CD4-positive, CD25-positive, alpha-beta regulatory T cell (primary cell): ENCODE results near the gene KRT33B. TPM values are rescaled to one million over a fixed set of nuclear protein-coding genes. Genes with fewer than 3 reads are reported as not detected.

Experiments
- ATAC-seq, 2 donors: fragments of 150-1000 bp; cut with Tn5 transposase; one replicate each; pipeline ENCODE4 v1.10.0; 2021; ENCODE audit warnings: low read depth in 2 of 2, moderate number of reproducible peaks in 2 of 2, moderate library complexity in 1 of 2
- DNase-seq, 3 donors: peaks; one replicate each; pipeline versions ENCODE4 v3.0.0 to v3.0.0-alpha.2; 2012 to 2022; ENCODE audit warnings: mixed read lengths in 1 of 3
- H3K27ac ChIP-seq: one replicate; pipeline ENCODE4 v1.7.0; 2013; ENCODE audit warnings: mild to moderate bottlenecking, low read length; ENCODE audit not compliant: insufficient read depth, poor library complexity, severe bottlenecking
- H3K27me3 ChIP-seq: one replicate; pipeline ENCODE4 v1.7.0; 2013; ENCODE audit warnings: low read length; ENCODE audit not compliant: control insufficient read depth, insufficient read depth
- H3K36me3 ChIP-seq: one replicate; pipeline ENCODE4 v1.7.0; 2013; ENCODE audit warnings: mild to moderate bottlenecking, low read length, moderate library complexity; ENCODE audit not compliant: control insufficient read depth, insufficient read depth
- H3K4me1 ChIP-seq: 2 replicates; pipeline ENCODE4 v1.7.0; 2013; ENCODE audit warnings: mild to moderate bottlenecking, low read length; ENCODE audit not compliant: insufficient read depth, control insufficient read depth, poor library complexity, severe bottlenecking
- H3K4me3 ChIP-seq: one replicate; pipeline ENCODE4 v1.7.0; 2013; ENCODE audit warnings: low read depth, mild to moderate bottlenecking, low read length, moderate library complexity
- H3K9me3 ChIP-seq, 2 experiments: 1 replicate in 1 of 2; 2 replicates in 1 of 2; pipeline ENCODE4 v1.7.0; 2013; ENCODE audit warnings: low read length in 2 of 2, mild to moderate bottlenecking in 1 of 2, moderate library complexity in 1 of 2; ENCODE audit not compliant: control insufficient read depth in 2 of 2
- H3K27ac Mint-ChIP-seq, 3 donors: one replicate each; pipeline ENCODE4 v1.8.0; 2020 to 2022; ENCODE audit warnings: mild to moderate bottlenecking in 3 of 3, mixed read lengths in 3 of 3, moderate library complexity in 2 of 3
- H3K27me3 Mint-ChIP-seq: one replicate; pipeline ENCODE4 v1.8.0; 2022; ENCODE audit warnings: mild to moderate bottlenecking, mixed read lengths
- H3K36me3 Mint-ChIP-seq: one replicate; pipeline ENCODE4 v1.8.0; 2020; ENCODE audit warnings: mixed read lengths
- H3K4me1 Mint-ChIP-seq, 4 donors: one replicate each; pipeline ENCODE4 v1.8.0; 2020 to 2022; ENCODE audit warnings: mixed read lengths in 4 of 4, mild to moderate bottlenecking in 1 of 4
- H3K4me3 Mint-ChIP-seq, 4 donors: one replicate each; pipeline ENCODE4 v1.8.0; 2020 to 2022; ENCODE audit warnings: mild to moderate bottlenecking in 4 of 4, mixed read lengths in 4 of 4, moderate library complexity in 3 of 4
- H3K9me3 Mint-ChIP-seq, 7 donors: one replicate each; pipeline ENCODE4 v1.8.0; 2020 to 2022; ENCODE audit warnings: mixed read lengths in 7 of 7, mild to moderate bottlenecking in 3 of 7, moderate library complexity in 2 of 7
- polyA plus RNA-seq, 4 donors: library from polyadenylated mRNA; unstranded; fragments of 300-500 nt; fragmentation: Illumina TruSeq; gene quantifications; one replicate each; pipeline ENCODE4 v1.2.3, GENCODE V29; 2021
- total RNA-seq: library from RNA; stranded (reverse); gene quantifications from one replicate; pipeline ENCODE4 v1.2.3, GENCODE V29; 2022

KRT33B gene
- total and polyA plus RNA-seq, 5 donors from 2014 or later = not detected

- peaks cover 0 to 7% (median 3%) of the 10 kb centered on the region in 4 donors for H3K4me1 Mint-ChIP-seq
- peaks cover 5% of the 10 kb centered on the region for H3K27me3 Mint-ChIP-seq
- ATAC-seq = no peak
- H3K27ac ChIP-seq = no peak overlapping the region
- H3K4me3 Mint-ChIP-seq = no peak overlapping the region
- H3K9me3 ChIP-seq = no peaks in the 10 kb centered on the region
- H3K27me3 ChIP-seq = no peaks in the 10 kb centered on the region
- H3K4me1 ChIP-seq = no peaks in the 10 kb centered on the region
- DNase-seq = no peak
- no peak overlapping the region for H3K27ac Mint-ChIP-seq
- H3K4me3 ChIP-seq = no peak overlapping the region
- H3K36me3 Mint-ChIP-seq = no peaks in the 10 kb centered on the region
- no peaks in the 10 kb centered on the region for H3K36me3 ChIP-seq
- peaks cover 0 to 3% (median 0%) of the 10 kb centered on the region in 7 donors for H3K9me3 Mint-ChIP-seq
Measured at GRCh38 chr17:41413982-41414381, 44.4 kb upstream of the KRT33B start.

GRCh38 chr17:41413353-41413957, 43.8 kb upstream of the KRT33B start:
- peaks cover 0 to 7% (median 3%) of the 10 kb centered on the region in 4 donors for H3K4me1 Mint-ChIP-seq
- DNase-seq (no peak), ATAC-seq (no peak)
- Histone ChIP-seq H3K4me1 (no peaks in the 10 kb centered on the region), H3K27ac (no peak overlapping the region), H3K9me3 (no peaks in the 10 kb centered on the region), H3K27me3 (no peaks in the 10 kb centered on the region), H3K36me3 (no peaks in the 10 kb centered on the region), H3K4me3 (no peak overlapping the region)
- H3K27ac Mint-ChIP-seq = no peak overlapping the region
- H3K36me3 Mint-ChIP-seq = no peaks in the 10 kb centered on the region
- H3K4me3 Mint-ChIP-seq = no peak overlapping the region
- peaks cover 5% of the 10 kb centered on the region for H3K27me3 Mint-ChIP-seq
- H3K9me3 Mint-ChIP-seq = peaks cover 0 to 3% (median 0%) of the 10 kb centered on the region in 7 donors

GRCh38 chr17:41411072-41411840, 41.6 kb upstream of the KRT33B start:
- peaks cover 9% of the 10 kb centered on the region for H3K27me3 Mint-ChIP-seq
- Histone ChIP-seq H3K4me3 (no peak overlapping the region), H3K27ac (no peak overlapping the region), H3K27me3 (no peaks in the 10 kb centered on the region), H3K4me1 (no peaks in the 10 kb centered on the region), H3K36me3 (no peaks in the 10 kb centered on the region), H3K9me3 (no peaks in the 10 kb centered on the region)
- no peak overlapping the region for H3K4me3 Mint-ChIP-seq
- H3K4me1 Mint-ChIP-seq = no peaks in the 10 kb centered on the region
- peaks cover 0 to 1% (median 0%) of the 10 kb centered on the region in 7 donors for H3K9me3 Mint-ChIP-seq
- no peak overlapping the region for H3K27ac Mint-ChIP-seq
- no peaks in the 10 kb centered on the region for H3K36me3 Mint-ChIP-seq
- no peak for ATAC-seq
- no peak for DNase-seq

GRCh38 chr17:41407226-41407625, 37.6 kb upstream of the KRT33B start:
- no peaks in the 10 kb centered on the region for H3K9me3 ChIP-seq
- peaks cover 0 to 7% (median 2%) of the 10 kb centered on the region in 4 donors for H3K4me1 Mint-ChIP-seq
- no peaks in the 10 kb centered on the region for H3K36me3 Mint-ChIP-seq

GRCh38 chr17:41406205-41406604, 36.6 kb upstream of the KRT33B start:
- no peak overlapping the region for H3K4me3 ChIP-seq
- no peaks in the 10 kb centered on the region for H3K9me3 ChIP-seq
- H3K27ac ChIP-seq = no peak overlapping the region
- no peak overlapping the region for H3K4me3 Mint-ChIP-seq
- peaks cover 0 to 7% (median 2%) of the 10 kb centered on the region in 4 donors for H3K4me1 Mint-ChIP-seq
- DNase-seq (no peak), ATAC-seq (no peak)
- no peak overlapping the region for H3K27ac Mint-ChIP-seq
- H3K4me1 ChIP-seq = no peaks in the 10 kb centered on the region
- no peaks in the 10 kb centered on the region for H3K36me3 Mint-ChIP-seq
- H3K27me3 Mint-ChIP-seq = peaks cover 8% of the 10 kb centered on the region
- H3K9me3 Mint-ChIP-seq = no peaks in the 10 kb centered on the region
- H3K36me3 ChIP-seq = no peaks in the 10 kb centered on the region
- no peaks in the 10 kb centered on the region for H3K27me3 ChIP-seq

More at GRCh38 chr17:41407226-41407625, 37.6 kb upstream of the KRT33B start:
- Histone ChIP-seq H3K27ac (no peak overlapping the region), H3K36me3 (no peaks in the 10 kb centered on the region), H3K4me3 (no peak overlapping the region), H3K27me3 (no peaks in the 10 kb centered on the region), H3K4me1 (no peaks in the 10 kb centered on the region)
- DNase-seq (no peak), ATAC-seq (no peak)
- no peak overlapping the region for H3K27ac Mint-ChIP-seq
- H3K9me3 Mint-ChIP-seq = peaks cover 0 to 1% (median 0%) of the 10 kb centered on the region in 7 donors
- peaks cover 6% of the 10 kb centered on the region for H3K27me3 Mint-ChIP-seq
- H3K4me3 Mint-ChIP-seq = no peak overlapping the region

- Mint-ChIP-seq H3K36me3 (no peaks in the 10 kb centered on the region), H3K27me3 (peaks cover 8% of the 10 kb centered on the region), H3K27ac (no peak overlapping the region), H3K4me3 (no peak overlapping the region), H3K9me3 (no peaks in the 10 kb centered on the region), H3K4me1 (peaks cover 0 to 8% (median 3%) of the 10 kb centered on the region in 4 donors)
- Histone ChIP-seq H3K36me3 (no peaks in the 10 kb centered on the region), H3K9me3 (no peaks in the 10 kb centered on the region), H3K4me1 (no peaks in the 10 kb centered on the region), H3K4me3 (no peak overlapping the region), H3K27me3 (no peaks in the 10 kb centered on the region), H3K27ac (no peak overlapping the region)
- DNase-seq (peak in 1 of 3 donors; percentile 15), ATAC-seq (peak in 1 of 2 donors; percentile 31)
Measured at GRCh38 chr17:41404024-41404671, 34.5 kb upstream of the KRT33B start.

- Mint-ChIP-seq H3K36me3 (no peaks in the 10 kb centered on the region), H3K4me3 (no peak overlapping the region), H3K27me3 (peaks cover 8% of the 10 kb centered on the region), H3K4me1 (peaks cover 0 to 9% (median 3%) of the 10 kb centered on the region in 4 donors), H3K9me3 (no peaks in the 10 kb centered on the region), H3K27ac (no peak overlapping the region)
- Histone ChIP-seq H3K27ac (no peak overlapping the region), H3K4me1 (no peaks in the 10 kb centered on the region), H3K4me3 (no peak overlapping the region), H3K36me3 (no peaks in the 10 kb centered on the region), H3K27me3 (no peaks in the 10 kb centered on the region), H3K9me3 (no peaks in the 10 kb centered on the region)
- no peak for ATAC-seq
- DNase-seq = no peak
Measured at GRCh38 chr17:41403404-41404023, 33.9 kb upstream of the KRT33B start.
